Transverse colon (tissue), 3 donors: Measurements from ENCODE around the gene P3H4.

Experiments used
- POLR2A ChIP-seq: fragments of 450-650 bp; IDR thresholded peaks from one replicate; pipeline ENCODE4 v1.6.1; 2016; ENCODE audit warnings: antibody characterized with exemption, mild to moderate bottlenecking, moderate library complexity
- TF ChIP-seq, protein P1 (sequence below), 5 experiments: fragments of 200-600 bp in 3 of 5; fragments of 450-650 bp in 2 of 5; sonication (generic) in 3 of 5; IDR thresholded peaks; 1 replicate in 2 of 5; 2 replicates in 3 of 5; pipeline ENCODE4 v1.5.1; 2016 to 2017; ENCODE audit warnings: antibody characterized with exemption in 5 of 5, inconsistent platforms in 3 of 5, mild to moderate bottlenecking in 2 of 5, moderate library complexity in 1 of 5

DNA sequence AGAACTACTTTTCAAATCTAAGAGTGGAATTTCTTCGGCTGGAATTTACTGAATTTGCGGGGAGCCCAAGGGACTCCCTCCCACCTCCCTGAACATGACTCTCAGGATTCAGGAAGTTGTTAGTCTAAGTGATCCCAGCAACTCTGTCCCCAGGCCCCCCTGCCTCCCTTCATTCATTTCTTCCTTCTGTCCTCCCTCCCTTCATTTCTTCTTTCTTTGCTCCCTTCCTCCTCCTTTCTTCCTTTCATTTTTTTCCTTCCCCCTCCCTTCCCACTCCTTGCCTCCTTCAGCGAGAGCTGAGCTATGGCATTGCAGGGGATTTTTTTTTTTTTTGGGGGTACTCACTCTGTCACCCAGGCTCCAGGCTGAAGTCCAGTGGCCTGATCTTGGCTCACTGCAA, 14.4 kb downstream of the P3H4 start:
- TF ChIP-seq, protein P1, sequence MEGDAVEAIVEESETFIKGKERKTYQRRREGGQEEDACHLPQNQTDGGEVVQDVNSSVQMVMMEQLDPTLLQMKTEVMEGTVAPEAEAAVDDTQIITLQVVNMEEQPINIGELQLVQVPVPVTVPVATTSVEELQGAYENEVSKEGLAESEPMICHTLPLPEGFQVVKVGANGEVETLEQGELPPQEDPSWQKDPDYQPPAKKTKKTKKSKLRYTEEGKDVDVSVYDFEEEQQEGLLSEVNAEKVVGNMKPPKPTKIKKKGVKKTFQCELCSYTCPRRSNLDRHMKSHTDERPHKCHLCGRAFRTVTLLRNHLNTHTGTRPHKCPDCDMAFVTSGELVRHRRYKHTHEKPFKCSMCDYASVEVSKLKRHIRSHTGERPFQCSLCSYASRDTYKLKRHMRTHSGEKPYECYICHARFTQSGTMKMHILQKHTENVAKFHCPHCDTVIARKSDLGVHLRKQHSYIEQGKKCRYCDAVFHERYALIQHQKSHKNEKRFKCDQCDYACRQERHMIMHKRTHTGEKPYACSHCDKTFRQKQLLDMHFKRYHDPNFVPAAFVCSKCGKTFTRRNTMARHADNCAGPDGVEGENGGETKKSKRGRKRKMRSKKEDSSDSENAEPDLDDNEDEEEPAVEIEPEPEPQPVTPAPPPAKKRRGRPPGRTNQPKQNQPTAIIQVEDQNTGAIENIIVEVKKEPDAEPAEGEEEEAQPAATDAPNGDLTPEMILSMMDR (IDR thresholded peaks at IDR 0.05), result no peak
- TF ChIP-seq POLR2A, result peak; percentile 33
